Left hindlimb (tissue), 1 donor: ENCODE data around the gene CATSPERE.
"Not testable (repeated sequence)": the region's sequence is repeated elsewhere in the genome, so short reads cannot be mapped to it uniquely, and the experiment has no call there.

Source experiments
- DNase-seq: peaks from one replicate; pipeline ENCODE4 v3.0.0-alpha.2; 2018

The CATSPERE gene

DNA sequence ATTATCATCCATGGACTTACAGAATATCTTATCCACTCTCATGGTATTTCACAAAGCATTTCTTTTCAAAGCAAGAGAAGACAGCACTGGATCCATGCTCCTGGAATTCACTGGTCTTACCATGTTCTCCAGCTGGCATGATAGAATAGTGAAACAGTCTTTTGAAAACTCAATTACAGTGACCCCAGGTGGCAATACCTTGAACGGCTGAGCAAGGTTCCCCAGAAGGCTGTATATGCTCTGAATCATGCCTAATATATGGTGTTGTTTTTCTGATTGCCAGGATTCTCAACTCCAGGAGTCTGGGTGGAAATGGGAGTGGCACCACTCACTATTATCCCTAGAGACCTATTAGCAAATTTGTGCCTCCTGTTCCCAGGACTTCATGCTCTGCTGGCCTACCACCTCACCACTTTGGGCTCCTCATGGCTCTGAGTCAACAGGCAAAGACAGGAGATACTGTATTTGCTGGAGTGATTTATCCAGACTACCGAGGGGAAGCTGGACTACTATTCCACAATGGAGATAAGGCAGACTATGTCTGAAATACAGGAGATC lies 87.6 kb downstream of the CATSPERE start:
- DNase-seq, result no peak

DNA sequence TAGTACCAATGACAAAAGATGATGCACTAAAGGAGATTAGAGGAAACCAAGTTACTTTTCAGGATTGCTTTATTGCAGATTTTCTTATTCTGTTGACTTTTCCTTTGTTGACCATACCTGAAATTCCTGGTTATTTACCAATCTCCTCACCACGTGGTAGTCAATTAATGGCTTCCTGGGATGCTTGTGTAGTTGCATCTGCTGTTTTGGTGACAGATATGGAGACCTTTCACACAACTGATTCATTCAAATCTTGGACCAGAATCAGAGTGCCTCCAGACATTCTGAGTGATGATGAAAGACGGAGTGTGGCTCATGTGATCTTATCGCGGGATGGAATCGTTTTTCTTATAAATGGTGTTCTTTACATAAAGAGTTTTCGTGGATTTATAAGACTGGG lies 91.3 kb downstream of the CATSPERE start:
- no peak for DNase-seq

DNA sequence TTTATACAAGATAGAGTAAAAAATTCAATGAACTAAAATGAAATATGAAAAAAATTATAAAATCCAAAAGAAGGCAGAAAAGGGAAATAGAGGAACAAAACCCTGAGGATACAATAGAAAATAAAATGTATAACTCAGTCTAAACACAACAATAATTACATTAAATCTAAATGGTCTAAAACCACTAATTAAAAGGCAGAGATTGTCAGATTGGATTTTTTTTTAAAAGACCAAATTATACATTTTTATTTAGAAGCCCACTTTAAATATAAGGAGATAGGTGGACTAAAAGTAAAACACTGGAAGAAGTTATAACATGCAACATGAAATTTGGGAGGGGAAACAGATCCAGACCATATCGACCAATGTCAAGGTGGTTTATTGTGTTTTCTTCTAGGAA lies 95.2 kb downstream of the CATSPERE start:
- no peak for DNase-seq

DNA sequence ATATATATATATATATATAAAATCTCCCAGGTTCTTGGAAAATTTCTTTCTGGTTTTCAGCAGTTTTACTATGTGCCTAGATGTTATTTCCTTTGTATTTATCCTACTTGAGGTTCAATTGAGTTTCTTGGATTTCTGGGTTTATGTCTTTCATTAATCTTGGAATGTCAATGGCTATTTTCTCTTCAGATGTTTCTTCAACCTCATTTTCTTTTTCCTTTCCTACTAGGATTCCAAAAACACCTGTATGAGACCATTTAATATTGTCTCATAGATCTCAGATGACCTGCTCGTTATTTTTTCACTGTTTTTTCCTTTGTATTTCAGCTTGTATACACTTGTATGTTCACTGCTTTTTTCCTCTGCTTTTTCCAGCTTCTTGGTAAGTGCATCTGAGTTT lies 96.5 kb downstream of the CATSPERE start:
- DNase-seq, result no peak

GRCh38 chr1:244559561-244559960 lies 98.5 kb downstream of the CATSPERE start:
- no peak for DNase-seq

DNA sequence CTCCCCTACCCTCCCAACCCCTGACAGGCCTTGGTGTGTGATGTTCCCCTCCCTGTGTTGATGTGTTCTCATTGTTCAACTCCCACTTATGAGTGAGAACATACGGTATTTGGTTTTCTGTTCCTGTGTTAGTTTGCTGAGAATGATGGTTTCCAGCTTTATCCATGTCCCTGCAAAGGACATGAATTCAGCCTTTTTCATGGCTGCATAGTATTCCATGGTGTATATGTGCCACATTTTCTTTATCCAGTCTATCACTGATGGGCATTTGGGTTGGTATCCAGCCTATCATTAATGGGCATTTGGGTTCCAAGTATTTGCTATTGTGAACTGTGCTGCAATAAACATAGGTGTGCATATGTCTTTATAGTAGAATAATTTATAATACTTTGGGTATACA lies 101.8 kb downstream of the CATSPERE start:
- DNase-seq, result not testable (repeated sequence)

DNA sequence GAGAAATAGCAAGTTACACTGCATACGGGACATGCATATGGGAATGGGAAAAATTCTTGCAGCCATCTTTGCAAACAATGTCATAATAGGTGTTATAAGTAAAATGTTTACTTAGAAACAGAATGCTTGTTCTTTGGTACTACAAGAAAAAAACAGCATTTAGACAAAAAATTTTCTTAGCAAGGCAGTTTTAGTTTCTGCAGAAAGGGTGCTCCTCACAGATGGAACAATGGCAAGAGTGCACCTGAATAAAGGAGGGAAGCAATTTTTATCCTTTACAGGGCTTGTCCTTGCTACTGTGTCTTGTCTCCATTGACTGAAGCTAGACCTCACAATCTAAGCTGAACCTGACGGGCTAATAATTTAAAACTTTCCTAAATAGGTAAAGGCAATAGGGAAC lies 112.7 kb downstream of the CATSPERE start:
- no peak for DNase-seq

GRCh38 chr1:244576259-244576892 lies 115.3 kb downstream of the CATSPERE start:
- no peak for DNase-seq

DNA sequence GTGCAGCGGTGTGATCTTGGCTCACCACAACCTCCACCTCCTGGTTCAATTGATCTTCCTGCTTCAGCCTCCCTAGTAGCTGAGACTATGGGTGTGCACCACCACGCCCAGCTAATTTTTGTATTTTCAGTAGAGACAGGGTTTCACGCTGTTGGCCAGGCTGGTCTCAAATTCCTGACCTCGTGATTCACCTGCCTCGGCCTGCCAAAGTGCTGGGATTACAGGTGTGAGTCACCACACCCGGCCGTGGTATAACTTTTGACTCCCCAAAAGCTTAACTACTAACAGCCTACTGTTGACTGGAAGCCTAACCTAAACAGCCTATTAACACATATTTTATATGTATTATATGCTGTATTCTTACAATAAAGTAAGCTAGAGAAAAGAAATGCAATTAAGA lies 117.1 kb downstream of the CATSPERE start:
- not testable (repeated sequence) for DNase-seq

DNA sequence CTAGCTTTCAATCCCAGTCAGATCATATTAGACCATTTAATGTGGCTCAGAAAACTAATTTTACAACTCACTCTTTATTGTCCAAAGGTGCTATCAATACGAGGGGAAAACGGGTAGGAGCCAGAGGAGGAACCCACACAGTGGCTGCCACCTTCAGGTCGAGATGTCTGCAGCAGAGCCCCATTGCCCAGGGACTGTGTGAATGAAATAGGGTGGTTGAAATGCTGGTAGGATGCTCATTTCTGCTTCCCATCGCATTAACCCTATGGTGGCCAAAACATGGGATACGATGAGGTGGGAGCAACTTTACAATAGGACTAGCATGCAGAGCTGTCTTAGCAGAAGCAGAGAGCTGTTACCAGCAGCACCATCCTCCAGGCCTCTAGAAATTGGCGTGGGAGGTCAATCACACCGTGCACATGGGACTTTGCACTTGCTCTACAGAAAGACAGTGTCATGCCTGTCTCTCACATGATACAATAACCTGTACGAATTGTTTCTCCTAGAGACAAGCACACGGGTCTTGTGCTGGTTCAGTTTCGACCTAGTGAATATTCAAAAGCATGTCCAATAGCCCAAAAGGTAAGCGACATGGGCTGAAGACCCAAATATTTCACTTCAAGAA lies 122.4 kb downstream of the CATSPERE start:
- no peak for DNase-seq

DNA sequence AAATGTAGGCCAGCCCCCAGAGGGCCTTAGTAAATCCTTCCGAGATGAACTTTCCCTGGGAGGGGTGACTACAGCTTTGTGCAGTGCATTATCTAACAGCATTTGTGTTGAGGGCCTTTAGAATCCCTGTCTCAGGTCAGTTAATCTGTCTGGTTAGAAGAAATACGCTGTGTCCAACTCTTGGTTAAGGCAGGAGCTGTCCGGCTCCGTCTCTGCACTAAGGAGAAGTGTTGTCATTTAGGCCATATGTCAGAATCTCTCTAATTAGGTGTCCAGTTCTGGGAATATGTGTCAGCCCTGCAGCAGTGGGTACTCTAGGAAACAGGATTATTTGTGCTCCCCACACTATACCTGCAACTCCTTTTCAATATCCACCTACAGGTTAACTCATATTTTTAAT lies 124.8 kb downstream of the CATSPERE start:
- no peak for DNase-seq

GRCh38 chr1:244590670-244591069 lies 129.6 kb downstream of the CATSPERE start:
- no peak for DNase-seq

GRCh38 chr1:244598611-244599010 lies 137.5 kb downstream of the CATSPERE start:
- DNase-seq, result no peak

DNA sequence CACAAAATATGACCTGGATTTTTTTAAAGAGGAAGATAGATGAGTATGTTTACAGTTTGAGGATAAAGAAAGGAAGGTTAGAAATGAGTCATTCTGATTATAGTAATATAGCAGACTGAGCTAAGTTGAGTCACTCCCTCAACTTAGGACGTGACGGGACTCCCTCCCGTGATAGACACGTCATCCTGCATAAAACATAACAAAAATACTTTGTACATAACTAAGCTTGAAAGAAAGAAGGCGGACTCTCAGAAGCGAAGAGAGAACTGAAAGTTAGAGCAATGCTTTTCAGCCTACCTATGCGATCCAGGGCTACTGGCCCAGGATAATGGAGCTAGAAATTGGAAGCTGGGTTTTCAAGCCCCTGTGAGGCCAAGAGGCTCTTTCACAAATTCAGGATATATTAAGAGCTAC lies 138.9 kb downstream of the CATSPERE start:
- DNase-seq, result no peak

- DNase-seq, result no peak
Observed at GRCh38 chr1:244601336-244601735, 140.3 kb downstream of the CATSPERE start.

- DNase-seq, result no peak
Observed at GRCh38 chr1:244603498-244603897, 142.4 kb downstream of the CATSPERE start.

- DNase-seq, result no peak
Observed at GRCh38 chr1:244605835-244606370, 144.8 kb downstream of the CATSPERE start.

- no peak for DNase-seq
Observed at GRCh38 chr1:244614113-244614836, 153.2 kb downstream of the CATSPERE start.

- no peak for DNase-seq
Observed at GRCh38 chr1:244614879-244615278, 153.8 kb downstream of the CATSPERE start.

GRCh38 chr1:244615301-244615700 lies 154.2 kb downstream of the CATSPERE start:
- no peak for DNase-seq

DNA sequence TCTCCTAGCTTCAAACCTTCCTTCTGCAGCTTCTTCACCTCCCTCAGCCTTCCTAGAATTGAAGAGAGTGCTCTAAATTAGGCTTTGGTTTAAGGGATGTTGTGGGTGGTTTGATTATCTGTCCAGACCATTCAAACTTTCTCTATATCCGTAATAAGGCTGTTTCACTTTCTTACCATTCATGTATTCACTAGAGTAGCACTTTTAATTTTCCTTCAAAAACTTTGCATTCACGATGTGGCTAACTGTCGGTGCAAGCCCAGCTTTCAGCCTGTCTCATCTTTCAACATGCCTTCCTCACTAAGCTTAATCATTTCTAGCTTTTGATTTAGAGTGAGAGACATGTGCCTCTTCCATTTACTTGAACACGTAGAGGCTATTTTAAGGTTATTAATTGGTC lies 165.6 kb downstream of the CATSPERE start:
- no peak for DNase-seq

DNA sequence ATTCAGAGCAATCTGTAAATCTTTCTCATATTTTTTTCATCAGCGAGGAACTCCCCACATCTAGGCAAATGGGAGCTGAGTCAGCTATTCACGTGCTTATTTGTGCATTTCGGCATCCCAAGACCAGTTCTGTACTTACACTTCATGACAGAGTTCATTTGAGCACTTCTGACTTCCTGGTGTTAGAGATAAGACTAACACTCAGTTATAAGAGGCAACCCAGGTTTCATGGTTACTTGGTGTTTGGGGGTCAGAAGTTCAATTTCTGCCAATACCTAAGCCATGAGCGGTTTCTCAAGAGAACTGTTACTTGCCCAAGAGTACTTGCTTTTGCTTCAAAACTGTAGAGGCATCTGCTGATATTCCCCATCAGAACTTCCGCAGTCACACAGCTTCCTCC lies 167.7 kb downstream of the CATSPERE start:
- no peak for DNase-seq

GRCh38 chr1:244633140-244633539 lies 172.1 kb downstream of the CATSPERE start:
- DNase-seq, result no peak

DNA sequence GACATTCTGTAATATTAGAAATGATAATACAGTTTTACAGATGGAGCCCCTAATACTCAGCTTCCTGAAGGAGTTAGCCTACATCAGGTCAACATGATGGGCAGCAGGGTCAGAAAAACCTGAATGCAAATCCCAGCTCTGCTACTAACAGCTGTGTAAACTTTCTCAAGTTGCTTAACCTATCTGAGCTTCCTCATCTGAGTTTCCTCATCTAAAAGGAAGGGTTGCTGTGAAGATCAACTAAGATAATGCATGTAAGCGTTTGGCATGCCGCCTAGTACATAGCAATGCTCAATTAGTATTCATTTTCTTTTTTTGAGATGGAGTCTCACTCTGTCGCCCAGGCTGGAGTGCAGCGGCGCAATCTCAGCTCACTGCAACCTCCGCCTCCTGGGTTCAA lies 173.5 kb downstream of the CATSPERE start:
- no peak for DNase-seq
